Fibroblast of lung (primary cell): Measurements from ENCODE around the gene TP63. TPM values are rescaled to one million over a fixed set of nuclear protein-coding genes. Genes with fewer than 3 reads are reported as not detected.

Experiments
- DNase-seq, 2 donors: peaks; one replicate each; pipeline versions ENCODE4 v3.0.0 to v3.0.0-alpha.2; 2010; ENCODE audit warnings: low read depth in 2 of 2
- H2AFZ ChIP-seq: 2 replicates; pipeline ENCODE4 v1.5.1; 2012; ENCODE audit warnings: low read length, control low read depth, inconsistent platforms
- H3K27ac ChIP-seq: 2 replicates; pipeline ENCODE4 v1.5.1; 2011; ENCODE audit warnings: low read length, control low read depth; ENCODE audit not compliant: insufficient read depth
- H3K27me3 ChIP-seq: 2 replicates; pipeline ENCODE4 v1.5.1; 2011; ENCODE audit warnings: mild to moderate bottlenecking, low read length; ENCODE audit not compliant: control insufficient read depth, insufficient read depth
- H3K36me3 ChIP-seq: 2 replicates; pipeline ENCODE4 v1.5.1; 2011; ENCODE audit warnings: low read length; ENCODE audit not compliant: control insufficient read depth, insufficient read depth
- H3K4me1 ChIP-seq: 2 replicates; pipeline ENCODE4 v1.5.1; 2011; ENCODE audit warnings: low read length; ENCODE audit not compliant: control insufficient read depth, insufficient read depth; ENCODE audit errors: extremely low read depth
- H3K4me2 ChIP-seq: 2 replicates; pipeline ENCODE4 v1.5.1; 2011; ENCODE audit warnings: low read length, control low read depth; ENCODE audit not compliant: insufficient read depth; ENCODE audit errors: extremely low read depth
- H3K4me3 ChIP-seq, 4 experiments: fragments of 200-600 bp in 1 of 4; sonication (generic) in 1 of 4; replicated peaks in 1 of 4; 2 replicates each; pipeline ENCODE4 v1.5.1; 2011 to 2016; ENCODE audit warnings: low read length in 4 of 4, low read depth in 3 of 4, mild to moderate bottlenecking in 3 of 4, control low read depth in 2 of 4, inconsistent platforms in 1 of 4, mixed read lengths in 1 of 4; ENCODE audit not compliant: insufficient read depth in 1 of 4; ENCODE audit errors: control extremely low read depth in 1 of 4
- H3K79me2 ChIP-seq: 2 replicates; pipeline ENCODE4 v1.5.1; 2012; ENCODE audit warnings: mild to moderate bottlenecking, low read length, inconsistent platforms; ENCODE audit not compliant: control insufficient read depth, insufficient read depth
- H3K9ac ChIP-seq: 2 replicates; pipeline ENCODE4 v1.5.1; 2011; ENCODE audit warnings: mild to moderate bottlenecking, low read length, control low read depth; ENCODE audit not compliant: insufficient read depth
- H3K9me3 ChIP-seq: 2 replicates; pipeline ENCODE4 v1.5.1; 2012; ENCODE audit warnings: low read depth, low read length; ENCODE audit not compliant: control insufficient read depth, insufficient read depth
- H4K20me1 ChIP-seq: 2 replicates; pipeline ENCODE4 v1.5.1; 2011; ENCODE audit warnings: low read length; ENCODE audit not compliant: control insufficient read depth, insufficient read depth; ENCODE audit errors: extremely low read depth
- EZH2 ChIP-seq: IDR thresholded peaks from 2 replicates; pipeline ENCODE4 v1.5.1; 2012; ENCODE audit warnings: low read length, control low read depth, mild to moderate bottlenecking; ENCODE audit errors: missing control alignments
- polyA plus RNA-seq, 2 donors: library from polyadenylated mRNA; depleted of rRNA in 1 of 2; stranded (reverse) in 1 of 2; unstranded in 1 of 2; fragments of >200 nt; gene quantifications; 2 replicates each; pipeline ENCODE4 v1.2.1, GENCODE V29; 2011 to 2012; ENCODE audit warnings: missing spikeins in 1 of 2
- total RNA-seq: library from RNA; depleted of rRNA; stranded (reverse); fragments of >200 nt; gene quantifications from 2 replicates; pipeline ENCODE4 v1.2.1, GENCODE V29; 2014
- TF ChIP-seq, protein P1 (sequence below), 2 donors: IDR thresholded peaks in 1 of 2; conservative IDR thresholded peaks in 1 of 2; 1 replicate in 1 of 2; 2 replicates in 1 of 2; pipeline ENCODE4 v1.5.1; 2011 to 2012; ENCODE audit warnings: low read length in 2 of 2, control low read depth in 1 of 2, inconsistent platforms in 1 of 2, low read depth in 1 of 2, mild to moderate bottlenecking in 1 of 2

Gene TP63
- total and polyA plus RNA-seq, 2 donors (not counting 1 experiment from before 2014, with no cell fraction given) = 0.06 TPM; not detected in 1

GRCh38 chr3:189812806-189813465, 181.7 kb downstream of the TP63 start:
- Histone ChIP-seq H3K36me3 (no peaks in the 10 kb centered on the region), H3K27ac (no peak overlapping the region), H2AFZ (no peak overlapping the region), H4K20me1 (no peaks in the 10 kb centered on the region), H3K4me1 (no peaks in the 10 kb centered on the region), H3K9me3 (no peaks in the 10 kb centered on the region), H3K4me3 (no peak overlapping the region), H3K9ac (no peak overlapping the region), H3K79me2 (no peaks in the 10 kb centered on the region), H3K4me2 (no peak overlapping the region), H3K27me3 (no peaks in the 10 kb centered on the region)
- TF ChIP-seq, protein P1, sequence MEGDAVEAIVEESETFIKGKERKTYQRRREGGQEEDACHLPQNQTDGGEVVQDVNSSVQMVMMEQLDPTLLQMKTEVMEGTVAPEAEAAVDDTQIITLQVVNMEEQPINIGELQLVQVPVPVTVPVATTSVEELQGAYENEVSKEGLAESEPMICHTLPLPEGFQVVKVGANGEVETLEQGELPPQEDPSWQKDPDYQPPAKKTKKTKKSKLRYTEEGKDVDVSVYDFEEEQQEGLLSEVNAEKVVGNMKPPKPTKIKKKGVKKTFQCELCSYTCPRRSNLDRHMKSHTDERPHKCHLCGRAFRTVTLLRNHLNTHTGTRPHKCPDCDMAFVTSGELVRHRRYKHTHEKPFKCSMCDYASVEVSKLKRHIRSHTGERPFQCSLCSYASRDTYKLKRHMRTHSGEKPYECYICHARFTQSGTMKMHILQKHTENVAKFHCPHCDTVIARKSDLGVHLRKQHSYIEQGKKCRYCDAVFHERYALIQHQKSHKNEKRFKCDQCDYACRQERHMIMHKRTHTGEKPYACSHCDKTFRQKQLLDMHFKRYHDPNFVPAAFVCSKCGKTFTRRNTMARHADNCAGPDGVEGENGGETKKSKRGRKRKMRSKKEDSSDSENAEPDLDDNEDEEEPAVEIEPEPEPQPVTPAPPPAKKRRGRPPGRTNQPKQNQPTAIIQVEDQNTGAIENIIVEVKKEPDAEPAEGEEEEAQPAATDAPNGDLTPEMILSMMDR (conservative IDR thresholded peaks at IDR 0.05 in 1 of 2, IDR thresholded peaks at IDR 0.05 in 1 of 2; ENCODE audit: low read depth in 1 of 2, low read length in 2 of 2) = no peak
- no peak for TF ChIP-seq EZH2
- no peak for DNase-seq

GRCh38 chr3:189813647-189814240, 182.6 kb downstream of the TP63 start:
- Histone ChIP-seq H3K4me2 (no peak overlapping the region), H3K36me3 (no peaks in the 10 kb centered on the region), H3K27me3 (no peaks in the 10 kb centered on the region), H3K9ac (no peak overlapping the region), H3K79me2 (no peaks in the 10 kb centered on the region), H3K4me3 (no peak overlapping the region), H2AFZ (no peak overlapping the region), H3K9me3 (no peaks in the 10 kb centered on the region), H3K4me1 (no peaks in the 10 kb centered on the region), H3K27ac (no peak overlapping the region), H4K20me1 (no peaks in the 10 kb centered on the region)
- no peak for DNase-seq
- TF ChIP-seq, protein P1 (conservative IDR thresholded peaks at IDR 0.05 in 1 of 2, IDR thresholded peaks at IDR 0.05 in 1 of 2; ENCODE audit: low read depth in 1 of 2, low read length in 2 of 2) = no peak

- Histone ChIP-seq H3K4me1 (no peaks in the 10 kb centered on the region), H3K36me3 (no peaks in the 10 kb centered on the region), H4K20me1 (no peaks in the 10 kb centered on the region), H3K27me3 (no peaks in the 10 kb centered on the region), H3K4me2 (no peak overlapping the region), H3K79me2 (no peaks in the 10 kb centered on the region), H3K9ac (no peak overlapping the region), H3K27ac (no peak overlapping the region), H3K9me3 (no peaks in the 10 kb centered on the region), H2AFZ (no peak overlapping the region), H3K4me3 (no peak overlapping the region)
- no peak for DNase-seq
- no peak for TF ChIP-seq EZH2
- TF ChIP-seq, protein P1 (conservative IDR thresholded peaks at IDR 0.05 in 1 of 2, IDR thresholded peaks at IDR 0.05 in 1 of 2; ENCODE audit: low read depth in 1 of 2, low read length in 2 of 2) = no peak
Observed at GRCh38 chr3:189820365-189820720, 189.2 kb downstream of the TP63 start.
